HG03039 (cell line): ENCODE measurements around the gene TYW3.
A peak's percentile ranks its signal among the peaks of the same experiment; 100 is the strongest.
"Not testable (repeated sequence)": the region's sequence is repeated elsewhere in the genome, so short reads cannot be mapped to it uniquely, and the experiment has no call there.

Experiments
- ATAC-seq: cut with Tn5 transposase; IDR thresholded peaks from one replicate; pipeline ENCODE4 v1.9.1; 2021; ENCODE audit warnings: mild to moderate bottlenecking, moderate library complexity; ENCODE audit not compliant: unreplicated experiment

TYW3 gene

DNA sequence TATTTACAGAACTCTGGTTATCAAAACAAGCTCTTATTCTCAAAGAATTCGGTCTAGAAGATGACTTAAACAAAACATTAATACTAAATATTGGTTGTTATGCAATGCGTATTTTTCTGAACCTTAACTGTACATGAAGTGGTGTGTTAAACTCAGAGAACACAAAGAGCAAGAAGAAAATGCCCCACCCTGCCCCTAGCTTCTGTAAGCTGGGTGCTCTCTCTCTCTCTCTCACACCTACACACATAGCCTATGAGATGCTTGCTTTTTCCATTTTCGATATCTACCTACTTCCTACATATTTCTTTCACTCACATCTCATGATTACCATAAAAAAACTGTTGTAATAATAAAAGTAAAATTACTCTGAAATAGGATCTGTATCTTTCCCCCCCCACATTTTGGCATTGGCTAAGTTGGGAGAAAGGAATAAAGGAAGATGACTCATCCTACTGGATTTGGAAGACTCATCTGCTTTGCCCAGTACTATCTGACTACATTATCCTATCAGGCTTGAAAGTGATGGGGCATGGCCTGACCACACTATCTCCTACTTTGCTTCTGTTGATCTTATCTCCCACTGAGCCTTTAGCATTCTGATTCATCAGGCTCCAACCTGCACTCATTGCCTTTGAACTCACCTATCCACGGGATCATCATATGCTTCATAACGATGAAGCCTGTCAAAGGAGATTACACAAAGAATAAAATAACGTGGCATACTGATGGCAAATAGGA, 3.0 kb upstream of the TYW3 start:
- ATAC-seq = no peak

DNA sequence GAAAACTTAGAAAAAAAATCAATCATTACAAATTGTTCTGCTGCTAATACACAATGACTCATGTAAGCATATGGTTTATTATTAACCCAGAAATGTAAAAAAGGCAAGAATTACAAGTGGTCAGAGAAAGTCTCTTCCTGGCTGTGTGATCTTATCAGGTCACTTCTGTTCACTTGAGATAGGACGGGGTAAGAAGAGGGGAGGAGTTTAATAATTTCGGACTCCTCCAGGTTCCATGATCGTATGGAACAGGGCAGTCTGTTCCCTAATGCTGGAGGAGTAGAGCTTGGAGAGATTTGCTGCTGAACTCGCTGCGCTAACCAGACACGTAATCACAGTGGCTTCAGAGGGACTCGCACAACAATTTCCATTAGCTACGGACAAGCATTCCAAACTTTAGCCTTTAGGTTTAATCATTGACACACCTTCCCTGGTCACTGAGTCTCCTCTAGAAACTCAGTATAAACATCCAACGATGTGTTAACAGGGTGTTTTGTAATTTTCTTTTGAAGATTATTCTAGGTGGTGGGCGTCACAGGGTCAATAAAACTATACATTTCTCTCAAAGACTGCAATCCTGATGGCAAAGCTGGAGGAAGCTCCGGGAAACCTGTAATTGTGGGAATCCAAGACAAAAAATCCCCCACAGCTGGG, 1.4 kb upstream of the TYW3 start:
- no peak for ATAC-seq

DNA sequence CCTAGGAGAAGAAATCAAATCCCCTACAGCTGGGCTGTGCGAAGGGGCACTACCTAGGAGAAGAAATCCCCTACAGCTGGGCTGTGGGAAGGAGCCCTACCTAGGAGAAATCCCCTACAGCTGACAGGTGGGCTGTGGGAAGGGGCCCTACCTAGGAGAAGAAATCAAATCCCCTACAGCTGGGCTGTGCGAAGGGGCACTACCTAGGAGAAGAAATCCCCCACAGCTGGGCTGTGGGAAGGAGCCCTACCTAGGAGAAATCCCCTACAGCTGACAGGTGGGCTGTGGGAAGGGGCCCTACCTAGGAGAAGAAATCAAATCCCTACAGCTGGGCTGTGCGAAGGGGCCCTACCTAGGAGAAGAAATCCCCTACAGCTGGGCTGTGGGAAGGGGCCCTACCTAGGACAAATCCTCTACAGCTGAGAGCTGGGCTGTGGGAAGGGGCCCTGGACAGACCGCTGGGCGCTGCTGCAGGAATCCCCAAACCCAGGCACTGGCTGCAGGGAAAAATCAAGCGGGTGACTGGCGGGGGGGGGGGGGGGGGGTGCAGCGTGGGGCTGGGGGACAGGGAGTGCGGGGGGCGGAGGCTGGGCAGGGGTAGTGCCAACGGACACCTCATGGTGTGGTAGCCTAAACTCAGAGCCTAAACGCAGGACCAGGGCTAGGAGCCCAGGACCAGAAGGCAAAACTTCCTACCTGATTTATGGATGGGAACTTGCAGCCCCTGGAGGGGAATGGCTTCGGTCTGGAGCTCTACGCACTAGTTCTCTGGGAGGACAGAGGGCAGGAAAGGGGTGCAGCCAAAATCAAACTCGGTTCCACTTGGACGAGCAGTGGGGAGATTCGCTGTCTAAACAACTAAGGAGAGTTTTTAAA, 643 bp upstream of the TYW3 start:
- peak; percentile 25 for ATAC-seq

GRCh38 chr1:74733604-74734484, 892 bp downstream of the TYW3 start:
- peak; percentile 35 for ATAC-seq

GRCh38 chr1:74737333-74737732, 4.4 kb downstream of the TYW3 start:
- ATAC-seq = no peak

GRCh38 chr1:74740307-74740980, 7.5 kb downstream of the TYW3 start:
- ATAC-seq = not testable (repeated sequence)

DNA sequence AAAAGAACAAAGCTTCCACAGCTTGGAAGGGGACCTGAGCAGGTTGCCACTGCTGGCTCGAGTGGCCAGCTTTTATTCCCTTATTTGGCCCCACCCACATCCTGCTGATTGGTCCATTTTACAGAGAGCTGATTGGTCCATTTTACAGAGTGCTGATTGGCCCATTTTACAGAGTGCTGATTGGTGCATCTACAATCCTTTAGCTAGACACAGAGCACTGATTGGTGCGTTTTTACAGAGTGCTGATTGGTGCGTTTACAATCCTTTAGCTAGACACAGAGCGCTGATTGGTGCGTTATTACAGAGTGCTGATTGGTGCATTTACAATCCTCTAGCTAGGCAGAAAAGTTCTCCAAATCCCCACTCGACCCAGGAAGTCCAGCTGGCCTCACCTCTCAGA, 12.3 kb downstream of the TYW3 start:
- ATAC-seq = not testable (repeated sequence)

DNA sequence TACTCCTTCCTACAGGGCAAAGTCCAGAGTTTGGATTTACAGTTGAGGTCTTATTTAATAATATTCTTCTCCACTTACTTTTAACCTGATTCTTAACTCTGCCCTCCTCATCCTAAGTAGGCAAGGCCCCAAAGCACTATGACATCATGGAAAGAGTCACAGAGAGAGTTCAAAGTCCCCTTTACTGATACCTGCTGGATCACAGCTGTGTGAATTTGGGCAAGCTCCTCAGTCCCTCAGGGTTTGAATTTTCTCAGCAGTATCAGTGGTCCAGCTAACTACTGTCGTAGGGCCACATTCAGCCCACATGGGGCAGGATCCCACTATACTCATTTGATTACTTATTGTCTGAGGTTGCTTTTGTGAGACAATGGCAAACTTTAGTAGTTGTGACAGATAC, 16.0 kb downstream of the TYW3 start:
- no peak for ATAC-seq

GRCh38 chr1:74753104-74753503, 20.2 kb downstream of the TYW3 start:
- no peak for ATAC-seq

GRCh38 chr1:74755475-74755874, 22.5 kb downstream of the TYW3 start:
- no peak for ATAC-seq

DNA sequence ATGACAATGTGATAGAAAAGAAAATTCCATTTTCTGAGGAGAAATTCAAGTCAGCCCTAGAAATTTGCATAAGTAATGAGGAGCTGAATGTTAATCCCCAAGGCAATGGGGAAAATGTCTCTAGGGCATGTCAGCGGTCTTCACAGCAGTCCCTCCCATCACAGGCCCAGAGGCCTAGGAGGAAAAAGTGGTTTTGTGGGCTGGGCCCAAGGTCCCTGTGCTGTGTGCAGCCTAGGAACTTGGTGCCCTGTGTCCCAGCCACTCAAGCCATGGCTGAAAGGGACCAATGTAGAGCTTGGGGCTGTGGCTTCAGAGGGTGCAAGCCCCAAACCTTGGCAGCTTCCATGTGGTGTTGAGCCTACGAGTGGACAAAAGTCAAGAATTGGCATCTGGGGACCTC, 23.7 kb downstream of the TYW3 start:
- not testable (repeated sequence) for ATAC-seq

DNA sequence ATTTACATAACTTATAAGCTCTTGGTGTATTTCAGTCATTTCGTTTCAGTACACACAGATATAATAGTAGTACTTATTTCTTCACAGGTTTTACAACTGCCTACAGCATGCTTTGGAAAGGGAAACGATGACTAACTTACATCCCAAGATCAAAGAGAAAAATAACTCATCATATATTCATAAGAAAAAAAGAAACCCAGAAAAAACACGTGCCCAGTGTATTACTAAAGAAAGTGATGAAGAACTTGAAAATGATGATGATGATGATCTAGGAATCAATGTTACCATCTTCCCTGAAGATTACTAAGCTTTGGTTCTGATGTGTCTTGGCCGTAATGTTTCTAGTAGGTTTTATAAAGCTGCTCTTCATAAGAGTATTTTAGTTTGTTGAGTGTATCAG, 30.9 kb downstream of the TYW3 start:
- no peak for ATAC-seq

DNA sequence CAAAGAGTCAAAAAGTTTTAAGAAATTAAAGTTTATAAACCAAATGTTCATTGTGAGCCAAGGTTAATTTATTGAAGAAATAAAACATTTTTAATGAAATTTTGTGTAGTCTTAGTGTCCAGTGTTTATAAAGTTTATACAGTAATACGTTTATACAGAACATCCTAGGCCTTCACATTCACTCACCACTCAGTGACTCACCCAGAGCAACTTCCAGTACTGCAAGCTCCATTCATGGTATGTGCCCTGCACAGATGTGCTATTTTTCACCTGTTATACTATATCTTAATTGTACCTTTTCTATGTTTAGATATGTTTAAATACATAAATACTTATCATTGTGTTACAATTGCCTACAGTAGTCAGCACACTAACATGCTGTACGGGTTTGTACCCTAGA, 33.6 kb downstream of the TYW3 start:
- ATAC-seq = no peak

GRCh38 chr1:74767490-74767889, 34.5 kb downstream of the TYW3 start:
- peak; percentile 39 for ATAC-seq

DNA sequence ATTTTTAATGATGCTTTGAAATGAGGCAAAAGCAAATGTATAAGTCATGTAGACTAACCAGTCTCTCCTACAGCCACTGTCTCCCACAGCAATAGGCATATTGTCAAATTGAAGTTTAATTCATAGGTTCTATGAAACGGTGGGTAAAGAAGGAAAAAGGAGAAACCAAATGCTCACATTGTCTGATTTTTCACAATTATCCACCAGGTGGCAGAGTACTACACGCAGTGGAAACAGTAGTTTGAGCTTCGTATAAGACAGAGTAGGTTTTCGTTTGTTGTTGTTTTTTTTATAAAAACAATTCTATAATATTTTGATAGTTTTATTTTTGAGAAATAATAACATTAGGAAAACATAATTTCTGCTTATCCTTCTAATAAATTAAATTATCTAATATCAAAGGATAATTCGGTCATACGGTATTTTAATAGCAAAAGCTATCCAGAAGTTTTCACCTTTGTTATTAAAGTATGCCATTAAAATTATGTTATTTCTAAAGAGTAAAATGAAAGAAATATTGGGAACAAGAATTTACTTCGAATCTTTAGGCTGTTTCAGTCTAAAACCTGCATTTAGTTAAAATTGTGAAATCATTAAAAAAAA, 39.1 kb downstream of the TYW3 start:
- ATAC-seq = no peak

- ATAC-seq = no peak
Measured at GRCh38 chr1:74772945-74773344, 40.0 kb downstream of the TYW3 start.

GRCh38 chr1:74773582-74773981, 40.6 kb downstream of the TYW3 start:
- no peak for ATAC-seq

DNA sequence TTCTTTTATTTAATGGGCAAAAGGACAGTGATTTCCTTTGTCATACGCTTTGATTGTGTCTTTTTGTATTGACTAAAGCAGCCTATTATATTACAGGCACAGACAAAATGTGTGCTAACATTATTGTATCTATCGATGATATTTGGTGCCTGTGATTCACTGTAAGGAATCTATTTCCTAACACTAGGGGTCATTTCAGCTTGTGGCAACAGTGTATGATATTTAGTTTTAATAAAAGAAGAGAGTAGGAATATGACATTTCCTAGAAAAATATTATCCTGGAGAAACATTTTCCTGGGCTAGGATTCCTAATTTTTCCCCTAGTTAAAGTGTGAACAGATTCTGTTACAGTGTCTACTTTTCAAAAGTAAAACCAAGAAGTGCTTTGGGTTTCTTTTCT, 42.8 kb downstream of the TYW3 start:
- no peak for ATAC-seq

DNA sequence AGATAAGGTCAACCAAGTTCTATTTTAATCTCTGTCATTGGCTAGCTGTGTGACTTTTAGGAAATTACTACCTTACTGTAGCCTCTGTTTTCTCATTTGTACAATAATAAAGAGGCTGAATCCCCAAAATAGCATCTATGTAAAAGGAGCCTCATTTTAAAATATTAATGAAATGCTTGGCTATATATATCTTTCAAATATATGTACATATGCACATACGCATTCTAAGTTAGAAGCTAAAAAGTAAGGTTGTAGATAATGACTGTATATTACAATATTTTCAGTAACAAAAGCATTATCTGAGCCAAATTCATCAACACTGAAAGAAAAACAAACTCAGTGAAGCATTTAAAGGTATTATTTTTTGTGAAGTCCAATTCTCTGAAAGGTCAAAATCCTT, 44.6 kb downstream of the TYW3 start:
- no peak for ATAC-seq

- no peak for ATAC-seq
Measured at GRCh38 chr1:74779750-74780149, 46.8 kb downstream of the TYW3 start.
